ENCODE results near the gene PKN1. TPM values are rescaled to one million over a fixed set of nuclear protein-coding genes. Genes with fewer than 3 reads are reported as not detected.
A peak's percentile ranks its signal among the peaks of the same experiment; 100 is the strongest.

The PKN1 gene
- total and polyA plus RNA-seq, 2 of the 4 experiments (the other 2 are of a cell fraction), result 39.1 to 41.4 TPM

- H2AK9ac ChIP-seq (replicated peaks; ENCODE audit: low read depth, low read length, poor library complexity), result peak overlapping the region; percentile 58
- peak overlapping the region; percentile 7; the same call in 1 of the 2 replicates for H3K4ac ChIP-seq (ENCODE audit: low read depth, low read length)
- in situ Hi-C loops (cut with MboI; ENCODE audit: low sequenced_read_pairs), result no loop called here
- ATAC-seq (ENCODE audit: low read depth), result no peak
- dilution Hi-C loops (cut with HindIII; ENCODE audit: low sequenced_read_pairs, unreplicated experiment), result no loop called here
- H3K36me3 ChIP-seq (ENCODE audit: control insufficient read depth, insufficient read depth, low read length), result 0 out of 2 replicates have a peak, but pooled peaks cover 5% of the 10 kb centered on the region
- no peak overlapping the region for H3K4me2 ChIP-seq (ENCODE audit: low read depth, low read length)
- no peak for DNase-seq
- no peak overlapping the region; the same call in 1 of the 2 replicates for H2BK120ac ChIP-seq (ENCODE audit: low read depth, low read length)
- H4K8ac ChIP-seq (ENCODE audit: low read depth in 2 of 2, low read length in 2 of 2), result peak overlapping the region in 1 of 2 experiments; percentile 61; a peak in 2 of 4 replicates
- ChIA-PET CTCF (no interaction called here), POLR2A (ENCODE audit: unreplicated experiment) (no interaction called here)
- peaks cover 17% of the 10 kb centered on the region for H4K20me1 ChIP-seq (ENCODE audit: insufficient read depth, low read length)
- H3K18ac ChIP-seq (ENCODE audit: low read depth, low read length), result no peak overlapping the region
- H3K4me3 ChIP-seq (ENCODE audit: insufficient read depth, low read depth, low read length), result no peak overlapping the region
- H3K27me3 ChIP-seq (ENCODE audit: control insufficient read depth, insufficient read depth, low read length), result no peaks in the 10 kb centered on the region
- no peak overlapping the region for H3K27ac ChIP-seq (ENCODE audit: insufficient read depth, low read length)
- peak overlapping the region; percentile 92 for H2AFZ ChIP-seq (replicated peaks; ENCODE audit: low read length, poor library complexity)
- WGBS, 2 experiments (ENCODE audit: extremely low coverage in 2 of 2, insufficient read length in 1 of 2), result 88% methylated on average over 2 of the region's 6 CpGs; no CpG with 5 or more reads in 1 of the 2 experiments
- no TSS peak for BruUV-seq (replicated peaks)
- H3K9me1 ChIP-seq (ENCODE audit: insufficient read depth, low read length), result peaks cover 12% of the 10 kb centered on the region
- H3K56ac ChIP-seq (ENCODE audit: extremely low read depth, insufficient read depth, low read length), result no peak overlapping the region
- no peak overlapping the region for H2BK15ac ChIP-seq (ENCODE audit: low read depth, low read length)
- H2AK5ac ChIP-seq (ENCODE audit: low read depth, low read length), result peak overlapping the region; percentile 6; the same call in 1 of the 2 replicates
- peaks cover 16 to 26% of the 10 kb centered on the region in 2 experiments for H3K79me1 ChIP-seq (ENCODE audit: low read depth in 1 of 2, low read length in 2 of 2)
- no peaks in the 10 kb centered on the region for H3K9me3 ChIP-seq (ENCODE audit: control insufficient read depth, insufficient read depth, low read length)
- H3K14ac ChIP-seq (replicated peaks; ENCODE audit: low read depth, low read length), result no peak overlapping the region
- no peak overlapping the region for H4K5ac ChIP-seq (ENCODE audit: low read depth, low read length)
- H3K9ac ChIP-seq (ENCODE audit: low read depth, low read length), result 0 out of 2 replicates have a peak overlapping the region, but pooled peaks have one; percentile 36
- peaks cover 9% of the 10 kb centered on the region for H3K4me1 ChIP-seq (ENCODE audit: control insufficient read depth, insufficient read depth, low read length)
- H2BK20ac ChIP-seq (ENCODE audit: low read depth, low read length), result no peak overlapping the region
- H2BK5ac ChIP-seq (ENCODE audit: low read depth, low read length, poor library complexity, severe bottlenecking), result no peak overlapping the region
- H3K23ac ChIP-seq (ENCODE audit: low read depth, low read length), result no peak overlapping the region
- intact Hi-C loops (cut with micrococcal nuclease), result no loop called here
- H4K91ac ChIP-seq (ENCODE audit: insufficient read depth, low read depth, low read length), result no peak overlapping the region
- TF ChIP-seq RCOR1 (IDR thresholded peaks at IDR 0.05; ENCODE audit: insufficient replicate concordance, low read length) (no peak), FOS (IDR thresholded peaks at IDR 0.05; ENCODE audit: low read depth, low read length) (no peak), NFE2L2 (IDR thresholded peaks at IDR 0.05; ENCODE audit: low read depth, low read length) (no peak), SMC3 (IDR thresholded peaks at IDR 0.05; ENCODE audit: low read depth, low read length) (no peak), CTCF (conservative IDR thresholded peaks at IDR 0.05; ENCODE audit: low read depth, low read length) (no peak), RFX5 (IDR thresholded peaks at IDR 0.05; ENCODE audit: low read depth, low read length) (no peak), POLR2A (IDR thresholded peaks at IDR 0.05; ENCODE audit: low read depth, low read length) (no peak), BHLHE40 (IDR thresholded peaks at IDR 0.05; ENCODE audit: low read depth, low read length) (no peak), MXI1 (IDR thresholded peaks at IDR 0.05; ENCODE audit: borderline replicate concordance, low read depth, low read length) (no peak), ELK1 (IDR thresholded peaks at IDR 0.05; ENCODE audit: borderline replicate concordance, low read depth, low read length) (no peak), RAD21 (IDR thresholded peaks at IDR 0.05; ENCODE audit: low read length) (no peak), CHD1 (IDR thresholded peaks at IDR 0.05; ENCODE audit: low read depth, low read length) (no peak), MAZ (IDR thresholded peaks at IDR 0.05; ENCODE audit: borderline replicate concordance, low read depth, low read length) (no peak), CEBPB (IDR thresholded peaks at IDR 0.05; ENCODE audit: low read depth, low read length) (no peak)
- TF ChIP-seq, protein P1, sequence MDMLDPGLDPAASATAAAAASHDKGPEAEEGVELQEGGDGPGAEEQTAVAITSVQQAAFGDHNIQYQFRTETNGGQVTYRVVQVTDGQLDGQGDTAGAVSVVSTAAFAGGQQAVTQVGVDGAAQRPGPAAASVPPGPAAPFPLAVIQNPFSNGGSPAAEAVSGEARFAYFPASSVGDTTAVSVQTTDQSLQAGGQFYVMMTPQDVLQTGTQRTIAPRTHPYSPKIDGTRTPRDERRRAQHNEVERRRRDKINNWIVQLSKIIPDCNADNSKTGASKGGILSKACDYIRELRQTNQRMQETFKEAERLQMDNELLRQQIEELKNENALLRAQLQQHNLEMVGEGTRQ (IDR thresholded peaks at IDR 0.05; ENCODE audit: low read depth, low read length), result no peak
These were observed 64.3 kb downstream of the PKN1 start for GRCh38 chr19:14497228-14497921.

All from IMR-90 (cell line).